WI38 (cell line): ENCODE data around the gene INPP4B.

ENCODE experiments used
- H3K4me3 ChIP-seq: 2 replicates; pipeline ENCODE4 v1.5.1; 2011; ENCODE audit warnings: low read depth, mild to moderate bottlenecking, control low read depth, low read length
- TF ChIP-seq, protein P1 (sequence below): IDR thresholded peaks from 2 replicates; pipeline ENCODE4 v1.5.1; 2012; ENCODE audit warnings: low read depth, mild to moderate bottlenecking, control low read depth, low read length

The INPP4B gene

DNA sequence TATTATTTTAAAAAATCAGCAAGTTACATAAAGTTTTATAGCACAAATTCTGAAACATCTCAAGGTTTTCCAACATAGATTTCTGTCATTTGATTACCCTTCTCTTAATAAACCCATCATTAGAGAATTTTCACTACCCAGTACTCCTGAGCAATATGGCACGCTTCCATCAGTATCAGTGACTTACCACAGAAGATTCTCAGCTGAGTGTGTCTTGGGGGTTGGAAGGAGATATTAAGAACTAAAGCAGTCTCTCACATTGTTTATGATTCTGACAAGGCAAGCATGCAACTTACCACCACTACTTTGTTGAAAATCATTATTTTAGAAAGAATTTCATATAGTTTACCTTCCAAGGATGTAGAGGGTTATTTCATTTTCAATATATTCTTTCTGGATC is 67.7 kb downstream of the INPP4B start:
- H3K4me3 ChIP-seq, result no peak overlapping the region
- TF ChIP-seq, protein P1, sequence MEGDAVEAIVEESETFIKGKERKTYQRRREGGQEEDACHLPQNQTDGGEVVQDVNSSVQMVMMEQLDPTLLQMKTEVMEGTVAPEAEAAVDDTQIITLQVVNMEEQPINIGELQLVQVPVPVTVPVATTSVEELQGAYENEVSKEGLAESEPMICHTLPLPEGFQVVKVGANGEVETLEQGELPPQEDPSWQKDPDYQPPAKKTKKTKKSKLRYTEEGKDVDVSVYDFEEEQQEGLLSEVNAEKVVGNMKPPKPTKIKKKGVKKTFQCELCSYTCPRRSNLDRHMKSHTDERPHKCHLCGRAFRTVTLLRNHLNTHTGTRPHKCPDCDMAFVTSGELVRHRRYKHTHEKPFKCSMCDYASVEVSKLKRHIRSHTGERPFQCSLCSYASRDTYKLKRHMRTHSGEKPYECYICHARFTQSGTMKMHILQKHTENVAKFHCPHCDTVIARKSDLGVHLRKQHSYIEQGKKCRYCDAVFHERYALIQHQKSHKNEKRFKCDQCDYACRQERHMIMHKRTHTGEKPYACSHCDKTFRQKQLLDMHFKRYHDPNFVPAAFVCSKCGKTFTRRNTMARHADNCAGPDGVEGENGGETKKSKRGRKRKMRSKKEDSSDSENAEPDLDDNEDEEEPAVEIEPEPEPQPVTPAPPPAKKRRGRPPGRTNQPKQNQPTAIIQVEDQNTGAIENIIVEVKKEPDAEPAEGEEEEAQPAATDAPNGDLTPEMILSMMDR, result no peak

DNA sequence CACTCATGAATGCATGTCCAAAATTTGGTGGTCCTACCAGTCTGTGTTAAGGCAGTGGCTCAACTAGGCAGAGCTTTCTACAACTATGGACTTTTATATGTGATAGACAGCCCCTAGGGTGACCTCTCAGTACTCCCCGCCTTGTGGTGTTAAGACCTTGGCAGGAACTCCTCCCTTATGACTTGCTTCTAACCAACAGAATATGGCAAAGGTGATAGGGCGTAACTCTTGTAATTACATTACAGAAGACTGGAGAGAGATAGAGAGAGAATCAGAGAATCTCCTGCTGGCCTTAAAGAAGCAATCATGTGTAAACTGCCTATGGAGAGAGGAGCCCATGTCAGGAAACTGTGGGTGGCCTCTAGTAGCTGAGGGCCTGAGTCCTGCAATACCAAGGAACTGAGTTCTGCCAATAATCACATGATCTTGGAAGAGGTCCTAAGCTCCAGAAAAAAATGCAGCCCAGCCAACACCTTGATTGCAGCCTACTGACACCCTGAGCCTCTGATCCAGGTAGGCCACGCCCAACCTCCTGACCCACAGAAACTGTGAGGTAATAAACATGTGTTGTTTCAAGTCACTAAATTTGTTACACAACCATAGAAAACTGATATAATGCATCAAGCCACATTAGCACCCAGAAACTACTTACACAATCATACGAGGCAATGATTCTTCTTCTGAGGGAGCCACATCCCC is 68.9 kb downstream of the INPP4B start:
- H3K4me3 ChIP-seq, result no peak overlapping the region
- TF ChIP-seq, protein P1, result no peak

DNA sequence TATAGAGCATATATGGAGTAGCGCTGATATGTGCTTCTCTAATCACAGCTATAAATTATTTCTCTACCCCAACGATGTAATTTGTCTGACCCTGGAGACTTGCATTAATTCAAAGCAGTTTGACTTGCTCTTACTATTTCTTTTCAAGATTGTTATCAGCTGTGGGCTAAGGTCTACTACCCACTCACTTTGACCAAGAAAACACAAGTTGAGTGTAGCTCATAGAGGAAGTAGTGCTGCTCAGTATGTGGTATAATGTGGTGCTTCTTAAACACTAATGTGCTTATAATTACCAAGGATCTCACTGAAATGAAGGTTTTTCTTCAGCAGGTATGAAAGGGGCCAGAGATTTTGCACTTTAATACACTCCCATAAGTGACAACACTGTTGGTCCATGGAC is 70.1 kb downstream of the INPP4B start:
- TF ChIP-seq, protein P1, result no peak
- H3K4me3 ChIP-seq, result no peak overlapping the region

DNA sequence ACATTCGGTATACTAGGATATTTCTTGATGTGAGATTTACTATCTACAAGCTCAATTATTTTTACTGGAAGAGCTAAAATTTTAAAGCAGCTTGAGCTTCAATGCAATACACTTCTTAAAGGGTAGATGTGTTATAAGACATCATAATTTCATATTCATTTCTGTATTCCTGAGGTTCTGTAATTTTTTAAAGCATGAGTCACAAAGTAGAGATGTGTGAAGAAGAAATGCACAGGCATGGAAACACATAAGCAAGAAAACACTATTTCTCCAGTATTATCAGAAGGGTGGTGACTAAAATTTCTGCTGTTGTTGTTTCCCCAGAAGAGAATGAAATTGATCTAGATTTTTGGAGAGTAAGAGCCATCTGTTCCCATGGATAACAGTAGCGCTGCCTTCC is 72.6 kb downstream of the INPP4B start:
- H3K4me3 ChIP-seq, result no peak overlapping the region
- TF ChIP-seq, protein P1, result no peak

DNA sequence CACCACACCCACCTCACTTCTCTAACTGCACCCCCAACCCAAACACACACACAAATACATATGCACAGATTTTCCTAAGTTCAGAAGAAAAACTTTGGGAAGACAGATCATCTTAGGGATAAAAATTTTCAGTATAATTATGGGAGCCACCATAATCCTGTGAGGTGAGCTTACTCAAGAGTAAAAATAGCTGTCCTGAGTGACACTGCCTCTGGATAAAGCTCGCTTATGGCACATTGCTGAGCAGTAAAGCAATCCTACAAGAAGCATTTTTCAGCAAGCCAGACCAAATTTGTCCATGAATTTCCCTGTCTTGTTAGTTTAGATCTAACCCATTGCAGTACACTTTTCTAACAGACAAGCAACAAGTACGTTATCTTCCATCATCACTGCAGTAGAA is 83.8 kb downstream of the INPP4B start:
- TF ChIP-seq, protein P1, result no peak
- no peak overlapping the region for H3K4me3 ChIP-seq

DNA sequence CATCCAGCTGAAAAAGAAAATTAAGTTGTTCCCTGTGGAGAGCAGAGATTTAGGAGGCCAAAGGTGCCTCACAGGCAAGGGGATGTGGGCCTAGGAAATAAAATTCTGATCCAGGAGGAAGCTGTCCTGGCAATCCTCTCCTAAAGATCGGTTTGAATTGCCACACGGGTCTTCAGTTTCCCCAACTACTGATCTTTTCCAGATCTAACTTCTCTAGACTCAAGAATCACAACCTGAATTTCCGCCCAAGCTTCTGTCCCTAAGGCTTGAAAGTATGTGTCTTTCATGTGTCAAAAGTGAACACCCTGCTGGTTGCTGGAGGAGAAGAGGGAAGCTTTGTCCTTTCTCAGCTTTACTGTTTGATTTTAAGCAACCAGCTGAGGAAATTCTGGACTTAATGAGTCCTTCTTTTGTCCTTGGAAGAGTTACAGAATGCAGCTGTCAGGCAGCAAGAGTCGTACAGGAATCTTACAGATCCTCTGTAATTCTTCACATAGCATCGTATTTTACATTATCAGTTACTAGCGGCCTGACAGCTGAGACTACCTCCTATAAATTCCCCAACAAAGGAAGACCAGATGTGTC is 93.8 kb downstream of the INPP4B start:
- H3K4me3 ChIP-seq, result no peak overlapping the region
- TF ChIP-seq, protein P1, result no peak

DNA sequence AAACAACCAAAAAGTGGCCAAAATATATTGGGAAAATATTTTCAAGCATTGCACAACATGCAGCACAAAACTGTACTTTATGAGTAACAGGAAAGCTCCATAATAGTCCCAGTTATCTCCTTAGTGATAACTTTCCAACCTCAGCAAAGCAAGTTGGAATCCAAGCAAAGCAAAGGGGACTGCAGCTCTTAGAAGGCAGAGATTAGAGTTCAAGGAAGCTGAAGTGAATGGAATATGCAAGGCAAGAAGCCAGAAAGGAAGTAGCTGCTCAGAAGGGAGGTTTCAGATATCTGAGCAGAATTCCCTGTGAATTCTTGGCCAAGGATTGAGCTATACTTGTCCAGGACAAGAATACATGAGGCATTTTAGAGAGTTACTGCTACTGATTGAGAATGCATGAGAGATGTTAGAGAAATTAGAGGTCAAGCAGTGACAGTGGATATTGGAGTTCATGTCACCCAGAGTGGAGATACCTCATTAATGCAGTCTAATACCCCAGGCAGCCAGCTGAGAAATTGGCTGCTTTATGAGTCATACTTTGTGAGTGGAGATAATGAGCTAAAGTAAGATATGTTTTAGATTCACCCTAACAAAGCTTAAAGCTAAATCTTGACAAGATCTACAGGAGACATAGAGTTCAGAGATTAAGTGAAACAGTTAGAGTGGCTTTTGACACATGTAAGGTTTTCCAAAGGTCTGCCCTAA is 102.8 kb downstream of the INPP4B start:
- TF ChIP-seq, protein P1, result no peak
- no peak overlapping the region for H3K4me3 ChIP-seq
